Mesendoderm (in vitro differentiated cells): ENCODE measurements around the gene MBNL1.

Experiments
- DNase-seq: peaks from one replicate; pipeline ENCODE4 v3.0.0; 2013
- H2AK5ac ChIP-seq: 2 replicates; pipeline ENCODE4 v1.6.1; 2013; ENCODE audit warnings: low read length, inconsistent platforms
- H2BK120ac ChIP-seq: 2 replicates; pipeline ENCODE4 v1.6.1; 2013; ENCODE audit warnings: low read depth, mild to moderate bottlenecking, low read length, moderate library complexity, mixed read lengths
- H2BK15ac ChIP-seq: replicated peaks from 2 replicates; pipeline ENCODE4 v1.6.1; 2013; ENCODE audit warnings: low read depth, mild to moderate bottlenecking, moderate library complexity
- H2BK5ac ChIP-seq: 2 replicates; pipeline ENCODE4 v1.6.1; 2013; ENCODE audit warnings: low read length, inconsistent platforms
- H3K18ac ChIP-seq: 2 replicates; pipeline ENCODE4 v1.6.1; 2013; ENCODE audit warnings: mild to moderate bottlenecking, low read length, mixed read lengths
- H3K23ac ChIP-seq: one replicate; pipeline ENCODE4 v1.6.1; 2013; ENCODE audit warnings: low read length
- H3K27ac ChIP-seq: 2 replicates; pipeline ENCODE4 v1.5.1; 2013; ENCODE audit warnings: low read depth, mild to moderate bottlenecking, inconsistent platforms, low read length, moderate library complexity
- H3K27me3 ChIP-seq: 2 replicates; pipeline ENCODE4 v1.6.1; 2013; ENCODE audit warnings: low read length, control low read depth, mild to moderate bottlenecking, inconsistent platforms; ENCODE audit not compliant: insufficient read depth, poor library complexity
- H3K36me3 ChIP-seq: 2 replicates; pipeline ENCODE4 v1.6.1; 2013; ENCODE audit warnings: low read length, inconsistent platforms; ENCODE audit not compliant: control insufficient read depth, insufficient read depth
- H3K4ac ChIP-seq: one replicate; pipeline ENCODE4 v1.6.1; 2013; ENCODE audit warnings: low read depth, mild to moderate bottlenecking, low read length, moderate library complexity
- H3K4me1 ChIP-seq: 2 replicates; pipeline ENCODE4 v1.6.1; 2013; ENCODE audit warnings: low read depth, low read length, inconsistent platforms; ENCODE audit not compliant: control insufficient read depth
- H3K4me2 ChIP-seq: 2 replicates; pipeline ENCODE4 v1.6.1; 2013; ENCODE audit warnings: low read length
- H3K4me3 ChIP-seq: 2 replicates; pipeline ENCODE4 v1.5.1; 2013; ENCODE audit warnings: mild to moderate bottlenecking, low read length
- H3K56ac ChIP-seq: one replicate; pipeline ENCODE4 v1.6.1; 2013; ENCODE audit warnings: low read length
- H3K79me1 ChIP-seq: 2 replicates; pipeline ENCODE4 v1.6.1; 2013; ENCODE audit warnings: low read length, inconsistent platforms
- H3K79me2 ChIP-seq: 2 replicates; pipeline ENCODE4 v1.6.1; 2013; ENCODE audit warnings: mild to moderate bottlenecking, low read length; ENCODE audit not compliant: control insufficient read depth, insufficient read depth
- H3K9ac ChIP-seq: 2 replicates; pipeline ENCODE4 v1.6.1; 2013; ENCODE audit warnings: low read length, inconsistent platforms
- H4K5ac ChIP-seq: one replicate; pipeline ENCODE4 v1.6.1; 2013; ENCODE audit warnings: low read length
- H4K8ac ChIP-seq: one replicate; pipeline ENCODE4 v1.6.1; 2013; ENCODE audit warnings: low read depth, mild to moderate bottlenecking, control low read depth, low read length, moderate library complexity
- WGBS: extraction: QIAGEN DNeasy Blood & Tissue Kit; methylation state at CpG from one replicate; pipeline ENCODE4 v1.1.7; 2013; ENCODE audit warnings: low lambda C conversion rate, missing lambda C conversion rate; ENCODE audit not compliant: insufficient coverage; ENCODE audit errors: extremely low coverage; 5-methylcytosine and 5-hydroxymethylcytosine counted together

Gene MBNL1

DNA sequence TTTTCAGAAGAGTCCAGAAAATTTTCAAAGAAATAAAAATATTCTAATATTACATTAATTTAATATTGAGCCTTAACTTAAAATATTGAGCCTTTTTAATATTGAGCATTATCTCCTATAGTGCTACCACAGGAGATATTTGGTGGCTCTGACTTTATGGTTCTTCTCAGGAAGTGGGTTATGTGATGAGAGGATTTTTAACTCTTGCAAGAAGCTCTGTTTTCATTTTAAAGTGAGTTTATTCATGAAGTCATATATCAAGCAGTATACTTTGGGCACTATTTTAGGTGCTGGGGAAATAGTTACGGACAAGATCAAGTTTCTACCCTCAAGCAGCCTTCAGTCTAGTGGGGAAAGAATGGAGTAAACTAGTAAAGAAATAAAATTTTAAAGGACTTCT, 13.4 kb upstream of the MBNL1 start:
- Histone ChIP-seq H3K56ac (no peak overlapping the region), H3K79me2 (no peaks in the 10 kb centered on the region), H3K27ac (no peak overlapping the region), H3K4me1 (no peaks in the 10 kb centered on the region), H2BK5ac (no peak overlapping the region), H3K9ac (no peak overlapping the region), H2AK5ac (no peak overlapping the region), H3K4me2 (no peak overlapping the region), H3K36me3 (no peaks in the 10 kb centered on the region), H3K27me3 (peaks cover 11% of the 10 kb centered on the region), H3K18ac (no peak overlapping the region), H2BK120ac (no peak overlapping the region), H3K4me3 (no peak overlapping the region), H4K5ac (no peak overlapping the region), H4K8ac (no peak overlapping the region), H3K23ac (no peak overlapping the region), H2BK15ac (no peak overlapping the region), H3K79me1 (no peaks in the 10 kb centered on the region), H3K4ac (no peak overlapping the region)
- no peak for DNase-seq
- WGBS: no CpG with 5 or more reads among the region's 1 CpG

DNA sequence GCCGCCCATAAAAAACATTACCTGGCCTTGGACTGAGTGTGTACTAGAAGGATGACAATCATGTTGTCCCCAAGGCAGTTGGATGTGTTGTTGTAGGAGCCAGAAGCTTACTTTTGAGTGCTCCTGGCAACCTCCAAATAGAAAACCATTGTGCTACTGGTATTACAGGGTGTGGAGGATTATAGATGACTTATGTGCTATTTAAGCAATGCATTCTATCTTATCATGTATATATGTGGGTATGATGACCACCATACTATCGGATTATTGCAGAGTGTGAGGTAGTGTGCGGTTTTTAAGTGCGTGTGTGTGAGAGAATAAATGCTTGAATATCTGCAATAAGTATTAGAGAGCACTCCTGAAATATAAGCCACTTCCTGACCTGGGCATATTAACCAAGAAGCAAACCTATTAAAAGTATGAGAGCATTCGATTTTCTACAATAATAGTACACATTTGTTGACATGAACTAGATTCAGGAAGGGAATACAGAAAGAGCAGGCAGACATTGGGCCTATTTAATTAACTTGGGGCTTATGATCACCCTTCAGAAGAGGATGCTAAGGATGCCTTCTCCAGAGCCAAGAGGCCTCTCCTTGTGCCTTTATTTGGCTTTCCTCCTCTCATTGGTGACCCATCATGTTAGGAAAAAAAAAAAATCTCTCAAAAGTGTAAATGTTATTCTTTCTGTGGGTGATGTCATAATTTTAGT, 11.7 kb upstream of the MBNL1 start:
- Histone ChIP-seq H2BK15ac (no peak overlapping the region), H3K36me3 (no peaks in the 10 kb centered on the region), H3K18ac (no peak overlapping the region), H3K79me1 (no peaks in the 10 kb centered on the region), H3K79me2 (no peaks in the 10 kb centered on the region), H2BK120ac (no peak overlapping the region), H3K27ac (no peak overlapping the region), H3K23ac (no peak overlapping the region), H3K4me3 (no peak overlapping the region), H3K4me2 (no peak overlapping the region), H3K9ac (no peak overlapping the region), H2AK5ac (no peak overlapping the region), H3K4ac (no peak overlapping the region), H2BK5ac (no peak overlapping the region), H3K27me3 (peaks cover 16% of the 10 kb centered on the region), H4K5ac (no peak overlapping the region), H3K4me1 (no peaks in the 10 kb centered on the region), H4K8ac (no peak overlapping the region), H3K56ac (no peak overlapping the region)
- DNase-seq: no peak
- WGBS: 100% methylated on average over 3 of the region's 5 CpGs

DNA sequence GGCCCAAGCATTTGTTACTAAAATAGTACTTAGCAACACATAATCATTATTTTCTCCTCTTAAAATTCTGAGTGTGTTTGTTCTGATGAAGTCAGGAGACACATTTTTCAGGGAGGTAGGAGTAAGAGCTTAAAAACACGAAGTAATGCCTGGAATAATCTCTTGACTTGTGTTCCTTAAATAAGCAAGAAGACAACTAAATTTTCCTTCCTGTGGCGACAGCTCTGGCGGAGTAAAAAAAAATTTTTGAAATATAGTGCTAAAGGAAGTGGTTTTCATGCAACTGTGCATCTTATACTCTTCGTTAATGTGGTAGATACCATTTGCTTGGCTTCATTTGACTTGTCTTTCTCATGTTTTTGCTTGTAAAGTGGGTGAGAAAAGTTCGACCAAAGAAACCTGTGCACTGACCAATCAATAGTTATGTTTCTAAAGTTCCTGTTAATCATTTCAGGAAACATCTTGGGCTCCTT, 11.1 kb upstream of the MBNL1 start:
- Histone ChIP-seq H3K27ac (no peak overlapping the region), H2BK5ac (no peak overlapping the region), H3K9ac (no peak overlapping the region), H3K4me1 (no peaks in the 10 kb centered on the region), H2BK15ac (no peak overlapping the region), H3K56ac (no peak overlapping the region), H4K8ac (no peak overlapping the region), H3K27me3 (peaks cover 16% of the 10 kb centered on the region), H3K36me3 (no peaks in the 10 kb centered on the region), H3K23ac (no peak overlapping the region), H4K5ac (no peak overlapping the region), H2BK120ac (no peak overlapping the region), H3K79me2 (no peaks in the 10 kb centered on the region), H2AK5ac (no peak overlapping the region), H3K4me2 (no peak overlapping the region), H3K4ac (no peak overlapping the region), H3K79me1 (no peaks in the 10 kb centered on the region), H3K4me3 (no peak overlapping the region), H3K18ac (no peak overlapping the region)
- no CpG with 5 or more reads among the region's 5 CpGs for WGBS
- no peak for DNase-seq

DNA sequence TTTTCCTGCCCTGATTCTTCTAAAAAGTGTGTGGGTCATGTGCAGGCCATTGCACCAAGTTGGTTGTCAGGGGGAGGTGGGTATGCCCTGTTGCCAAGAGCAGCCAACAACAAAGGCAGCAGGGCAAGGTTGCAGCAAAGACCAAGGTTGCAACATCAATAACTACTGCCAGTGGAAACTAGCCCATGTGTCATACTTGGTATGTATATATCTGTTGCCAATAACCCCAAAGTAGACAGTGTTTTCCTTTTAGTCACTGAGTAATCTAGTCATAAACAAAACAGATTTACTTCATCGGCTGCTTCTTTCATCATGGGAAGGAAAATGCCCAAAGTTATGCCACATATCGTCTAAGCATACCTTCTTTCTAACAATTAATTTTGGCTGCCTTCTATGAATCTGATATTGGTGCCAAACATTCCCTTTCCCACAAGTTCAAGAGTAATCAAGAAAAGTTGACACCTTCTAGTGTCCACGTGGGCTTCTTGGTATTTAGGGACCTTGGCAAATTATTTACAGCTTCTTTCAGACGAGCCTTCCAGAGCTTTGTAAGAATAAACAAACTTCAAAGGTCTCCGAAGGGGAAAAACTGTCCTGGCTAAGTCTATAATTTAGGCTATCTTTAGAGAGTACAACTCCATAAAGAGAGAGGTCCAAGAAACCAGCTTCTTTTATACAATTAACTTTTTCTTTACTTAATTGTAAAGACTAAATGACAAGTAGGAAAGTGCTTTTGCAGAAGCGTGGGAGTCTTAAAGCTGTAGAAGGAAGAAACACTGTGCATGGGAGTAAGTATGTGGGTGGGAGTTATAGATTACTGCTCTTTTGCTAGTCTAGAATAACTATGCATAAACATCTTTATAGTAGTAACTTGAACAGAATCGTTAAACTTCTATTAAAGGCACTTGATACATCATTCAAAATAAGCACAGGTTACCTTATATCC, 10.0 kb upstream of the MBNL1 start:
- Histone ChIP-seq H3K27me3 (peaks cover 16% of the 10 kb centered on the region), H4K5ac (no peak overlapping the region), H3K27ac (no peak overlapping the region)

DNA sequence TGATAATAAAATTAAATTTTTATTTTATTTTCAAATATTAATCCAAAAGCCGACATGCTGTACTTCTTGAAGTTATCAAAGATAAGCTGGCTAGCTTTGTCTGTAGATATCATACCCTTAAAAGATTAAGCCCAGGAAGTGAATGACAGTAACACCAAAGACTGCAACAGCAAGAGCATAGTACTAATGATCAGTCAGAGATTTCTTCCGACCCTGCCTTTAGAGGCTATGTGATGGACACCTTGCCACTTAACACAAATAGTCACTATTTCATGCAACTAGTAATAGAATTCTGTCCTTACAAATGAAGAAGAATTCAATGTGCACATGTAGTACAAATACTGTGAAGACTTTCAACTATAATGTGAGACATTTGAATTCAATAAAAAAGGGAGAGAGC, 9.3 kb upstream of the MBNL1 start:
- no peak overlapping the region for H3K4ac ChIP-seq
- no peak overlapping the region for H2AK5ac ChIP-seq
- H3K79me1 ChIP-seq: no peaks in the 10 kb centered on the region
- H3K23ac ChIP-seq: no peak overlapping the region
- no peak overlapping the region for H4K5ac ChIP-seq
- DNase-seq: no peak
- H3K79me2 ChIP-seq: no peaks in the 10 kb centered on the region
- peaks cover 16% of the 10 kb centered on the region for H3K27me3 ChIP-seq
- H3K18ac ChIP-seq: no peak overlapping the region
- no peak overlapping the region for H3K4me2 ChIP-seq
- no peak overlapping the region for H3K56ac ChIP-seq
- no CpG with 5 or more reads among the region's 2 CpGs for WGBS
- no peaks in the 10 kb centered on the region for H3K4me1 ChIP-seq
- H4K8ac ChIP-seq: no peak overlapping the region
- H3K9ac ChIP-seq: no peak overlapping the region
- H2BK15ac ChIP-seq: no peak overlapping the region
- no peaks in the 10 kb centered on the region for H3K36me3 ChIP-seq
- H3K27ac ChIP-seq: no peak overlapping the region
- H2BK120ac ChIP-seq: no peak overlapping the region
- H2BK5ac ChIP-seq: no peak overlapping the region
- no peak overlapping the region for H3K4me3 ChIP-seq

More for the DNA sequence above, 10.0 kb upstream of the MBNL1 start:
- Histone ChIP-seq H3K36me3 (no peaks in the 10 kb centered on the region), H2AK5ac (no peak overlapping the region), H3K79me1 (no peaks in the 10 kb centered on the region), H2BK5ac (no peak overlapping the region), H3K23ac (no peak overlapping the region), H3K4me2 (no peak overlapping the region), H3K56ac (no peak overlapping the region), H3K79me2 (no peaks in the 10 kb centered on the region), H3K18ac (no peak overlapping the region), H4K8ac (no peak overlapping the region), H3K9ac (no peak overlapping the region), H3K4me1 (no peaks in the 10 kb centered on the region), H3K4me3 (no peak overlapping the region), H2BK120ac (no peak overlapping the region), H2BK15ac (no peak overlapping the region), H3K4ac (no peak overlapping the region)
- DNase-seq: no peak
- WGBS: no CpG with 5 or more reads among the region's 7 CpGs
